ENCODE measurements around the gene SMG6.

DNA sequence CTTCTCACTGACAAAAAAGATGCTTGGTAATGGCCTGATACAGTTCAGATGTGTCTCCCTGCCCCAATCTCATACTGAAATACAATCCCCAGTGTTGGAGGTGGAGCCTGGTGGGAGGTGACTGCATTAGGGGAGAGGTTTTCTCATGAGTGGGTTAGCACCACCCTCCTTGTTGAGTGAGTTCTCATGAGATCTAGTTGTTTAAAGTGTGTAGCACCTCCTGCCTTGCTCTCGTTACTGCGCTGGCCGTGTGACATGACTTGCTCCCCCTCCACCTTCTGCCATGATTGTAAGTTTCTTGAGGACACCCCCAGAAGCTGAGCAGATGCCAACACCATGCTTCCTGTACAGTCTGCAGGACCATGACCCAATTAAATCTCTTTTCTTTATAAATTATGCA, 27.7 kb upstream of the SMG6 start:
- TF ChIP-seq, protein P1, sequence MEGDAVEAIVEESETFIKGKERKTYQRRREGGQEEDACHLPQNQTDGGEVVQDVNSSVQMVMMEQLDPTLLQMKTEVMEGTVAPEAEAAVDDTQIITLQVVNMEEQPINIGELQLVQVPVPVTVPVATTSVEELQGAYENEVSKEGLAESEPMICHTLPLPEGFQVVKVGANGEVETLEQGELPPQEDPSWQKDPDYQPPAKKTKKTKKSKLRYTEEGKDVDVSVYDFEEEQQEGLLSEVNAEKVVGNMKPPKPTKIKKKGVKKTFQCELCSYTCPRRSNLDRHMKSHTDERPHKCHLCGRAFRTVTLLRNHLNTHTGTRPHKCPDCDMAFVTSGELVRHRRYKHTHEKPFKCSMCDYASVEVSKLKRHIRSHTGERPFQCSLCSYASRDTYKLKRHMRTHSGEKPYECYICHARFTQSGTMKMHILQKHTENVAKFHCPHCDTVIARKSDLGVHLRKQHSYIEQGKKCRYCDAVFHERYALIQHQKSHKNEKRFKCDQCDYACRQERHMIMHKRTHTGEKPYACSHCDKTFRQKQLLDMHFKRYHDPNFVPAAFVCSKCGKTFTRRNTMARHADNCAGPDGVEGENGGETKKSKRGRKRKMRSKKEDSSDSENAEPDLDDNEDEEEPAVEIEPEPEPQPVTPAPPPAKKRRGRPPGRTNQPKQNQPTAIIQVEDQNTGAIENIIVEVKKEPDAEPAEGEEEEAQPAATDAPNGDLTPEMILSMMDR (conservative IDR thresholded peaks at IDR 0.05 in 1 of 2, IDR thresholded peaks at IDR 0.05 in 1 of 2; ENCODE audit: extremely low read depth in 1 of 2, insufficient read depth in 1 of 2, low read depth in 1 of 2, low read length in 2 of 2) = no peak
- no peak for TF ChIP-seq EZH2 (IDR thresholded peaks at IDR 0.05; ENCODE audit: borderline replicate concordance, low read length)

Measured in mammary epithelial cell (primary cell).